ENCODE measurements around the gene TUBA4A. TPM values are rescaled to one million over a fixed set of nuclear protein-coding genes. Genes with fewer than 3 reads are reported as not detected.

Gene TUBA4A
- total RNA-seq, 1 experiment from 2014 or later, result 14.9 TPM

DNA sequence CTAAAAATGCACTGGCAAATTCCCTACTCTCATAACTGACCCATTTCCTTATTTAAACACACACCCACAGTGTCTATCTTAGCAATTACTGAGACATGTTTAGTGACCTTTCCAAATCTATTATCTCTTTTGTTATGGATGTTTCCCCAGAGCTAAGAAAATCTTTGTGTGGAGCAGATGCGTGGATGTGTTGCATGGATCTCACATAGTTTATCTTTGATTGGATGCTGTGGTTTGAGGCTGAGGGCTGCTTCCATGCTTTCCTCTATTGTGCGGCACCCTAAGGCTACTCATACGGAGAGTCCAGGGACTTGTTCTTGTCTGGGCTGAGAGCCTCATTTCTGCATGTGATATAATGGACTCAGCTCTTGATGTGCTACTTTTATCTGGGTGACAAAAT, 19.4 kb downstream of the TUBA4A start:
- intact Hi-C loops (cut with micrococcal nuclease; ENCODE audit: unreplicated experiment), result no loop called here
- BruUV-seq (replicated peaks), result no TSS peak
- Mint-ChIP-seq H3K27me3 (ENCODE audit: insufficient read depth, unreplicated experiment) (no peaks in the 10 kb centered on the region), H3K9me3 (ENCODE audit: unreplicated experiment) (no peaks in the 10 kb centered on the region), H3K27ac (ENCODE audit: unreplicated experiment) (no peak overlapping the region), H3K36me3 (ENCODE audit: insufficient read depth, unreplicated experiment) (peaks cover 33% of the 10 kb centered on the region), H3K4me3 (ENCODE audit: unreplicated experiment) (no peak overlapping the region), H3K4me1 (ENCODE audit: low read depth, unreplicated experiment) (no peaks in the 10 kb centered on the region)
- POLR2A ChIA-PET, result no interaction called here
- H3K36me3 ChIP-seq (ENCODE audit: control insufficient read depth, insufficient read depth, low read length), result peaks cover 11% of the 10 kb centered on the region; the same call in 1 of the 2 replicates
- no peaks in the 10 kb centered on the region for H3K9me3 ChIP-seq
- TF ChIP-seq, protein P1, sequence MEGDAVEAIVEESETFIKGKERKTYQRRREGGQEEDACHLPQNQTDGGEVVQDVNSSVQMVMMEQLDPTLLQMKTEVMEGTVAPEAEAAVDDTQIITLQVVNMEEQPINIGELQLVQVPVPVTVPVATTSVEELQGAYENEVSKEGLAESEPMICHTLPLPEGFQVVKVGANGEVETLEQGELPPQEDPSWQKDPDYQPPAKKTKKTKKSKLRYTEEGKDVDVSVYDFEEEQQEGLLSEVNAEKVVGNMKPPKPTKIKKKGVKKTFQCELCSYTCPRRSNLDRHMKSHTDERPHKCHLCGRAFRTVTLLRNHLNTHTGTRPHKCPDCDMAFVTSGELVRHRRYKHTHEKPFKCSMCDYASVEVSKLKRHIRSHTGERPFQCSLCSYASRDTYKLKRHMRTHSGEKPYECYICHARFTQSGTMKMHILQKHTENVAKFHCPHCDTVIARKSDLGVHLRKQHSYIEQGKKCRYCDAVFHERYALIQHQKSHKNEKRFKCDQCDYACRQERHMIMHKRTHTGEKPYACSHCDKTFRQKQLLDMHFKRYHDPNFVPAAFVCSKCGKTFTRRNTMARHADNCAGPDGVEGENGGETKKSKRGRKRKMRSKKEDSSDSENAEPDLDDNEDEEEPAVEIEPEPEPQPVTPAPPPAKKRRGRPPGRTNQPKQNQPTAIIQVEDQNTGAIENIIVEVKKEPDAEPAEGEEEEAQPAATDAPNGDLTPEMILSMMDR (IDR thresholded peaks at IDR 0.05; ENCODE audit: insufficient read depth in 1 of 2, low read depth in 1 of 2, low read length in 1 of 2, severe bottlenecking in 1 of 2, unreplicated experiment in 1 of 2), result no peak
- H3K27me3 ChIP-seq (replicated peaks; ENCODE audit: control insufficient read depth, insufficient read depth, low read length), result no peaks in the 10 kb centered on the region
- no peak overlapping the region for H3K4me3 ChIP-seq (ENCODE audit: low read depth, low read length)
- CTCF ChIA-PET, result no interaction called here
- H3K4me1 ChIP-seq, result 0 out of 2 replicates have a peak, but pooled peaks cover 4% of the 10 kb centered on the region
- no peak for DNase-seq

DNA sequence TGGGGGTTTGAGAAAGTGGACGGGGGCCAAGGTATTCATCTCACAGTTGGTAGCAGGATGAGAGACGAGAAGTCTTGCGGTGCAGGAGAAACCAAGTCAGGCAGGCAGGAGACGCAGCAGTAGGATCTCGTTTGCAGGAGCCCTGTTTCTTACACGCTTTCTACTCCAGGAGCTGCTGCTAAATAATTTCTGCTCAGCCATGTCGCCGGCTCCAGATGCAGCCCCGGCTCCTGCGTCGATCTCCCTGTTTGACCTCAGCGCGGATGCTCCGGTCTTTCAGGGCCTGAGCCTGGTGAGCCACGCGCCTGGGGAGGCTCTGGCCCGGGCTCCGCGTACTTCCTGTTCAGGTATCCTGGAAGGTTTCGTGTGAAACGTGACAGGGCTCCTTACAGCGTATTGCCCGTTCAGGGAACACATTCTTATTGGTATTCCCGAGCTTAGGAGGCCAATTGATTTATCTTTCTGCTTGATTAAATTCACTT, 23.6 kb downstream of the TUBA4A start:
- H3K27me3 Mint-ChIP-seq (ENCODE audit: insufficient read depth, unreplicated experiment), result no peaks in the 10 kb centered on the region
- BruUV-seq (replicated peaks), result TSS peak; percentile 56
- CTCF ChIA-PET, result interaction anchor here (0.7 to 1.1 kb wide), 3 partner anchors 44 to 200 kb away, joined by 3 to 4 read pairs (median 3); no protein-coding TSS in a partner anchor
- DNase-seq, result peak in 1 of 2 experiments; percentile 65
- H3K4me1 ChIP-seq, result 0 out of 2 replicates have a peak, but pooled peaks cover 4% of the 10 kb centered on the region
- peak overlapping the region; percentile 100 for H3K4me3 Mint-ChIP-seq (ENCODE audit: unreplicated experiment)
- peaks cover 37% of the 10 kb centered on the region for H3K36me3 Mint-ChIP-seq (ENCODE audit: insufficient read depth, unreplicated experiment)
- H3K4me3 ChIP-seq (ENCODE audit: low read depth, low read length), result peak overlapping the region; percentile 54
- H3K27me3 ChIP-seq (replicated peaks; ENCODE audit: control insufficient read depth, insufficient read depth, low read length), result no peaks in the 10 kb centered on the region
- peaks cover 9% of the 10 kb centered on the region for H3K36me3 ChIP-seq (ENCODE audit: control insufficient read depth, insufficient read depth, low read length)
- H3K4me1 Mint-ChIP-seq (ENCODE audit: low read depth, unreplicated experiment), result no peaks in the 10 kb centered on the region
- POLR2A ChIA-PET, result interaction anchor here (0.5 to 1.7 kb wide), 6 partner anchors 12 to 54 kb away, joined by 3 to 27 read pairs (median 6); partner anchors contain the start of genes ABCB6, CNPPD1, DNAJB2 and GLB1L
- TF ChIP-seq, protein P1 (IDR thresholded peaks at IDR 0.05; ENCODE audit: insufficient read depth in 1 of 2, low read depth in 1 of 2, low read length in 1 of 2, severe bottlenecking in 1 of 2, unreplicated experiment in 1 of 2), result no peak
- H3K9me3 Mint-ChIP-seq (ENCODE audit: unreplicated experiment), result no peaks in the 10 kb centered on the region
- intact Hi-C loops (cut with micrococcal nuclease; ENCODE audit: unreplicated experiment), result no loop called here
- H3K9me3 ChIP-seq, result no peaks in the 10 kb centered on the region
- peak overlapping the region; percentile 100 for H3K27ac Mint-ChIP-seq (ENCODE audit: unreplicated experiment)

DNA sequence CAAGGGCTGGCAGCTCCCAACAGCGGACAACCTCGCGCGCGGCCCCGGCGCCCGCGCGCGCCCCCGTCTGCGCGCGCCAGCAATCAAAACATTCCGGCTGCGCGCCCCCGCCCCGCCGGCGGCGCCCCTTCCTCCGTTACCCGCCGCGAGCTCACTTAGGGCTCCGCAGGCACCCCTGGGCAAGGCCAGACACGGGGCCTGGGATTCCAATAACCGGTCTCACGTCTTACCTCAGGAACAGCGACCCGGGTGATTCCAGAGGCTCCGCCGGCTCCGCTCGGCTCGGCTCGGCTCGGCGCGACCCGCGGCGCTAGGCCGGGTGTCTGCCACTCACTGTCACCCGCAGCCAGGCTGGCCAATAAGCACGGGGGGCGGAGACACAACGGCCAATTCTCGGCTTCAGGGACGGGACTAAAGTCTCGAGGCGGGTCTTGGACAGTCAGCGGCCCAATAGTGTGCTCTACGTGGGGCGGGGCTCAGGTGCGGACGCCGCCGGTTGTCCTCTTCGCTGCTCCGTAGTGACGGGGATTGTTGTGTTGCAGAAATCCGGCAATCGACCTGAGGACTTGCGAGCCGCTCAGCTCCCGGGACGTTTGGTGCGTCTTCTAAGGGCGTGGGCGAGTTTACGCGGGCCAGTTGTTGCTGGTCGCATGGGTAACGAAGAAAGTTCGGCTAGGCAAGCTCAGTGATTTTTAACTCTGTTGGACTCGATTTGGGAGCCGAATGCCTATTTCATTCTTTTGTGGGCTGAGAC, 24.2 kb downstream of the TUBA4A start, which contains the start of the genes ANKZF1 and ATG9A:
Gene ANKZF1, plus strand, starts transcription at position 502 of the 754 bp plus-strand sequence. CDS start 452 bp downstream, outside the sequence.
Gene ATG9A, minus strand, starts transcription at position 332 of the 754 bp plus-strand sequence. CDS start 1,612 bp downstream, outside the sequence.
- Mint-ChIP-seq H3K27ac (ENCODE audit: unreplicated experiment) (peak within 1 kb of the TSS; percentile 100), H3K36me3 (ENCODE audit: insufficient read depth, unreplicated experiment) (peaks cover 35% of the 10 kb centered on the region), H3K4me3 (ENCODE audit: unreplicated experiment) (peak within 1 kb of the TSS; percentile 100), H3K27me3 (ENCODE audit: insufficient read depth, unreplicated experiment) (no peaks in the 10 kb centered on the region), H3K9me3 (ENCODE audit: unreplicated experiment) (no peaks in the 10 kb centered on the region), H3K4me1 (ENCODE audit: low read depth, unreplicated experiment) (no peaks in the 10 kb centered on the region)
- H3K4me1 ChIP-seq, result 0 out of 2 replicates have a peak, but pooled peaks cover 4% of the 10 kb centered on the region
- CTCF ChIA-PET, result interaction anchor here (0.6 to 1.1 kb wide), 5 partner anchors 23 to 200 kb away, joined by 3 to 4 read pairs (median 4); partner anchors contain the start of genes CNPPD1 and ZFAND2B
- peak within 1 kb of the TSS; percentile 69 for H3K4me3 ChIP-seq (ENCODE audit: low read depth, low read length)
- no peaks in the 10 kb centered on the region for H3K27me3 ChIP-seq (replicated peaks; ENCODE audit: control insufficient read depth, insufficient read depth, low read length)
- POLR2A ChIA-PET, result interaction anchor here (0.7 to 1.7 kb wide), 5 partner anchors 11 to 53 kb away, joined by 3 to 27 read pairs (median 6); partner anchors contain the start of genes ABCB6, CNPPD1, DNAJB2 and GLB1L
- no peaks in the 10 kb centered on the region for H3K9me3 ChIP-seq
- peaks cover 11% of the 10 kb centered on the region for H3K36me3 ChIP-seq (ENCODE audit: control insufficient read depth, insufficient read depth, low read length)
- intact Hi-C loops (cut with micrococcal nuclease; ENCODE audit: unreplicated experiment), result loop anchor here (1.0 kb wide), 5 partner anchors 10 to 69 kb away; partner anchors contain the start of genes DNAJB2, NHEJ1 and ZFAND2B
- BruUV-seq (replicated peaks), result no TSS peak
- TF ChIP-seq, protein P1 (IDR thresholded peaks at IDR 0.05; ENCODE audit: insufficient read depth in 1 of 2, low read depth in 1 of 2, low read length in 1 of 2, severe bottlenecking in 1 of 2, unreplicated experiment in 1 of 2), result no peak
- DNase-seq, result peak; percentile 99
